ENCODE data around the gene OLFM3. TPM values are rescaled to one million over a fixed set of nuclear protein-coding genes. Genes with fewer than 3 reads are reported as not detected.

Gene OLFM3
- total RNA-seq, 4 donors from 2014 or later = not detected

- intact Hi-C loops (cut with DNase I; ENCODE audit: low total_unique reads) = no loop called here
- WGBS, 2 donors = 60 to 76% methylated on average over 5 of the region's 5 CpGs
- no peak for TF ChIP-seq POLR2A (IDR thresholded peaks at IDR 0.05)
- TF ChIP-seq CTCF (IDR thresholded peaks at IDR 0.05) = no peak
- H3K4me3 ChIP-seq (ENCODE audit: low read depth, poor library complexity, severe bottlenecking) = no peak overlapping the region
- no peak for DNase-seq (ENCODE audit: low spot score in 2 of 2)
Measured at GRCh38 chr1:101757985-101758384, 238.7 kb downstream of the OLFM3 start.

GRCh38 chr1:101756411-101756810, 240.3 kb downstream of the OLFM3 start:
- intact Hi-C loops (cut with DNase I; ENCODE audit: low total_unique reads) = no loop called here
- H3K4me3 ChIP-seq (ENCODE audit: low read depth, poor library complexity, severe bottlenecking) = no peak overlapping the region
- WGBS, 2 donors = 60 to 67% methylated on average over 2 of the region's 2 CpGs
- TF ChIP-seq POLR2A (IDR thresholded peaks at IDR 0.05) (no peak), CTCF (IDR thresholded peaks at IDR 0.05) (no peak)
- no peak for DNase-seq (ENCODE audit: low spot score in 2 of 2)

All from lower leg skin (tissue), 4 donors.